Measurements from ENCODE around the gene HID1.

Gene HID1

GRCh38 chr17:74949455-74950115 lies 23.0 kb downstream of the HID1 start:
- DNase-seq (ENCODE audit: low read depth, low spot score) = no peak

GRCh38 chr17:74947041-74947754 lies 25.4 kb downstream of the HID1 start:
- DNase-seq (ENCODE audit: low read depth, low spot score) = no peak

GRCh38 chr17:74946641-74947040 lies 25.9 kb downstream of the HID1 start:
- DNase-seq (ENCODE audit: low read depth, low spot score) = no peak

- no peak for DNase-seq (ENCODE audit: low read depth, low spot score)
Measured at GRCh38 chr17:74945543-74945942, 27.0 kb downstream of the HID1 start.

- no peak for DNase-seq (ENCODE audit: low read depth, low spot score)
Measured at GRCh38 chr17:74943808-74944522, 28.6 kb downstream of the HID1 start.

GRCh38 chr17:74941128-74941725 lies 31.3 kb downstream of the HID1 start:
- DNase-seq (ENCODE audit: low read depth, low spot score) = no peak

- DNase-seq (ENCODE audit: low read depth, low spot score) = no peak
Measured at GRCh38 chr17:74939534-74939933, 33.0 kb downstream of the HID1 start.

- no peak for DNase-seq (ENCODE audit: low read depth, low spot score)
Measured at GRCh38 chr17:74938194-74938950, 34.2 kb downstream of the HID1 start.

- no peak for DNase-seq (ENCODE audit: low read depth, low spot score)
Measured at GRCh38 chr17:74937064-74938051, 35.2 kb downstream of the HID1 start.

- no peak for DNase-seq (ENCODE audit: low read depth, low spot score)
Measured at GRCh38 chr17:74936470-74936799, 36.1 kb downstream of the HID1 start.

- DNase-seq (ENCODE audit: low read depth, low spot score) = no peak
Measured at GRCh38 chr17:74935585-74936469, 36.7 kb downstream of the HID1 start, which contains the start of gene OTOP3. Gene OTOP3, plus strand, starts transcription at chr17:74935898. Its CDS starts 24 bp downstream, at chr17:74935922.

- DNase-seq (ENCODE audit: low read depth, low spot score) = no peak
Measured at GRCh38 chr17:74935048-74935447, 37.5 kb downstream of the HID1 start.

- no peak for DNase-seq (ENCODE audit: low read depth, low spot score)
Measured at GRCh38 chr17:74930535-74931036, 42.0 kb downstream of the HID1 start.

- no peak for DNase-seq (ENCODE audit: low read depth, low spot score)
Measured at GRCh38 chr17:74928786-74929185, 43.8 kb downstream of the HID1 start.

- no peak for DNase-seq (ENCODE audit: low read depth, low spot score)
Measured at GRCh38 chr17:74925242-74925641, 47.3 kb downstream of the HID1 start.

- no peak for DNase-seq (ENCODE audit: low read depth, low spot score)
Measured at GRCh38 chr17:74924250-74924948, 48.2 kb downstream of the HID1 start, which contains the start of gene OTOP2. Gene OTOP2, plus strand, starts transcription at chr17:74924273. Its CDS starts 360 bp downstream, at chr17:74924633.

GRCh38 chr17:74923538-74924249 lies 48.9 kb downstream of the HID1 start:
- DNase-seq (ENCODE audit: low read depth, low spot score) = no peak
